HG02623 (cell line): Measurements from ENCODE around the gene NXN.
"Not testable (repeated sequence)": the region's sequence is repeated elsewhere in the genome, so short reads cannot be mapped to it uniquely, and the experiment has no call there.

Experiments
- ATAC-seq: cut with Tn5 transposase; IDR thresholded peaks from one replicate; pipeline ENCODE4 v1.9.1; 2021; ENCODE audit warnings: moderate library complexity; ENCODE audit not compliant: unreplicated experiment

NXN gene

DNA sequence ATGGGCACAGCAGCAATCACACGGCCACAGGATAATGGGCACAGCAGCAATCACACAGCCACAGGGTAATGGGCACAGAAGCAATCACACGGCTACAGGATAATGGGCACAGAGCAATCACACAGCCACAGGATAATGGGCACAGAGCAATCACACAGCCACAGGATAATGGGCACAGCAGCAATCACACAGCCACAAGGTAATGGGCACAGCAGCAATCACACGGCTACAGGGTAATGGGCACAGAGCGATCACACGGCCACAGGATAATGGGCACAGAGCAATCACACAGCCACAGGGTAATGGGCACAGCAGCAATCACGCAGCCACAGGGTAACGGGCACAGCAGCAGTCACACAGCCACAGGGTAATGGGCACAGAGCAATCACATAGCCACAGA, 230.2 kb downstream of the NXN start:
- not testable (repeated sequence) for ATAC-seq
